SK-N-MC (cell line): ENCODE data around the gene SV2C.

Experiments
- EZH2 ChIP-seq: fragments of 200-600 bp; sonication (generic); IDR thresholded peaks from one replicate; pipeline ENCODE4 v1.6.1; 2017; ENCODE audit warnings: antibody characterized with exemption
- POLR2AphosphoS5 ChIP-seq: IDR thresholded peaks from 2 replicates; pipeline ENCODE4 v1.6.1; 2012; ENCODE audit warnings: mild to moderate bottlenecking, low read depth, low read length, borderline replicate concordance

DNA sequence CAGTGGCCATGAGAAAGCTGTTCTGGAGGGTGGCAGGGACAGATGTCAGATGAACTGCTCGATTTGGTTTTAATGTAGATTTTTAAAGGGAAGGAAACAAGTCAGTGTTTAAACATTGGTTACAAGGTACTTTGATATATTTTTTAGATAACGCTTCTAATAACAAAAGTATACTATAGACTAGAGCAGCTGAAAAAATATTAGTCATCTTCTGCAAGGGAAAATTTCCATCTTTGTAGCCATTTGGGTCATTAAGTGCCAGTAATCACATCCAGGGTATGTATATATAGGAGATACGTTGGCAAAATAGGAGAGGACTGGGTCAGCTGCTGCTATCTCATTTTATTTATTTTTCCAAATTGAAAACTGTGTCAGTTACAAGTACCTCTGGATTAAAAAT is 69.0 kb downstream of the SV2C start:
- TF ChIP-seq POLR2AphosphoS5 (no peak), EZH2 (no peak)
